Right atrium auricular region (tissue), 2 donors: ENCODE measurements around the gene DTYMK. TPM values are rescaled to one million over a fixed set of nuclear protein-coding genes. Genes with fewer than 3 reads are reported as not detected.

Source experiments
- DNase-seq: peaks from one replicate; pipeline ENCODE4 v3.0.0-alpha.2; 2019; ENCODE audit warnings: low spot score
- H3K27ac ChIP-seq, 2 donors: fragments of 200-600 bp; sonication (generic); 1 replicate in 1 of 2; 2 replicates in 1 of 2; pipeline ENCODE4 v1.5.1; 2016 to 2019
- H3K27me3 ChIP-seq, 2 donors: fragments of 200-600 bp; sonication (generic); one replicate each; pipeline versions ENCODE4 v1.5.1 to v1.6.0; 2017 to 2019
- H3K36me3 ChIP-seq: fragments of 200-600 bp; sonication (generic); one replicate; pipeline ENCODE4 v1.5.1; 2016
- H3K4me1 ChIP-seq, 2 donors: fragments of 200-600 bp; sonication (generic); one replicate each; pipeline versions ENCODE4 v1.5.1 to v1.6.0; 2017 to 2019
- H3K4me3 ChIP-seq, 2 donors: fragments of 200-600 bp; sonication (generic); 1 replicate in 1 of 2; 2 replicates in 1 of 2; pipeline ENCODE4 v1.5.1; 2017 to 2019; ENCODE audit warnings: mild to moderate bottlenecking in 1 of 2, moderate library complexity in 1 of 2
- H3K9me3 ChIP-seq, 2 donors: fragments of 200-600 bp; sonication (generic); one replicate each; pipeline ENCODE4 v1.5.1; 2019
- CTCF ChIP-seq, 2 donors: fragments of 200-600 bp; sonication (generic); IDR thresholded peaks; one replicate each; pipeline ENCODE4 v1.5.1; 2019; ENCODE audit warnings: antibody characterized with exemption in 2 of 2
- total RNA-seq, 2 donors: library from RNA; depleted of rRNA; stranded (reverse); fragments of >200 nt; gene quantifications; one replicate each; pipeline ENCODE4 v1.1.0, GENCODE V29; 2016

The DTYMK gene
- total RNA-seq, 2 donors from 2014 or later, result 6.4 to 6.6 TPM

- Histone ChIP-seq H3K36me3 (peaks cover 43% of the 10 kb centered on the region), H3K27ac (no peak overlapping the region)
- DNase-seq, result no peak
Observed at GRCh38 chr2:241673797-241674725, 12.6 kb downstream of the DTYMK start.

GRCh38 chr2:241673189-241673663 is 13.4 kb downstream of the DTYMK start:
- H3K27ac ChIP-seq, result no peak overlapping the region
- TF ChIP-seq CTCF (IDR thresholded peaks at IDR 0.05), result no peak

More at GRCh38 chr2:241673797-241674725, 12.6 kb downstream of the DTYMK start:
- no peaks in the 10 kb centered on the region for H3K27me3 ChIP-seq
- no peak overlapping the region for H3K4me3 ChIP-seq
- no peaks in the 10 kb centered on the region for H3K9me3 ChIP-seq
- no peak for TF ChIP-seq CTCF (IDR thresholded peaks at IDR 0.05)
- H3K4me1 ChIP-seq, result no peaks in the 10 kb centered on the region

GRCh38 chr2:241672243-241673188 is 14.1 kb downstream of the DTYMK start:
- TF ChIP-seq CTCF (IDR thresholded peaks at IDR 0.05), result no peak
- Histone ChIP-seq H3K36me3 (peaks cover 58% of the 10 kb centered on the region), H3K27ac (no peak overlapping the region), H3K4me1 (no peaks in the 10 kb centered on the region), H3K27me3 (no peaks in the 10 kb centered on the region), H3K9me3 (no peaks in the 10 kb centered on the region), H3K4me3 (no peak overlapping the region)
- no peak for DNase-seq

More at GRCh38 chr2:241673189-241673663, 13.4 kb downstream of the DTYMK start:
- Histone ChIP-seq H3K4me3 (no peak overlapping the region), H3K27me3 (no peaks in the 10 kb centered on the region), H3K9me3 (no peaks in the 10 kb centered on the region), H3K36me3 (peaks cover 51% of the 10 kb centered on the region), H3K4me1 (no peaks in the 10 kb centered on the region)
- no peak for DNase-seq

GRCh38 chr2:241671457-241672240 is 15.0 kb downstream of the DTYMK start:
- Histone ChIP-seq H3K27ac (no peak overlapping the region), H3K4me3 (no peak overlapping the region), H3K9me3 (no peaks in the 10 kb centered on the region), H3K27me3 (no peaks in the 10 kb centered on the region), H3K4me1 (no peaks in the 10 kb centered on the region), H3K36me3 (peaks cover 65% of the 10 kb centered on the region)
- no peak for DNase-seq
- no peak for TF ChIP-seq CTCF (IDR thresholded peaks at IDR 0.05)
